Measurements from ENCODE around the gene HINT2.

The HINT2 gene

DNA sequence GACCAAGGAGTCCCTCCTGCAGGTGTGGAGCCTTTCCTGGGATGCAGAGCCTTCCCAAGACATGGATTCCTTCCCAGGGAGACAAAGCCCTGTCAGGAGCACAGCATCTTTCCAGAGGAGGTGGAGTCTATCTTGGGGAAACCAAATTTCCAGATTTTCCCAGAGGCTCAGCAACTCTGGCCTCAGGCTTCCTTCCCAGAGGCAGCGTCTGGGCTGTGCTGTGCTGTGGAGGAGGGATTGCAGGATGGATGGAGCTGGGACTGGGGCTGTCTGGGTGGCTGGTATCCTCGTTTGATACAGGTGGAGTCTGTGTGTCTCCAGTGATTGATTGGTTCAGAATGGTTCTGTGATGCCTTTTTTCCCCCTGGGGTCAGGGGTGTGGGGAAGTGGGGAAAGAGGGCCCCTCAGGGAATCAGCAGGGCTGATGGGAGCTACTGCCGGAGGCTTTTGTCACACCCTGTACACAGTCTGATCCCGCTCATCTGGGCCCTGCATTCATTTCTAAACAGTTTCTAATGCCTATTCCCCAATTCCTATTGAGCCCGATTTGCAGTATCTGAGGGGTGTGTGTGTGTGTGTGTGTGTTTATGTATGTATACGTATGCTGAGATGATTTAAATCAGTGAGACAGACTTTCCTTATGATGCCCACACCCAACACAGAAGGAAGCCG is 39.4 kb upstream of the HINT2 start:
- TF ChIP-seq, protein P1, sequence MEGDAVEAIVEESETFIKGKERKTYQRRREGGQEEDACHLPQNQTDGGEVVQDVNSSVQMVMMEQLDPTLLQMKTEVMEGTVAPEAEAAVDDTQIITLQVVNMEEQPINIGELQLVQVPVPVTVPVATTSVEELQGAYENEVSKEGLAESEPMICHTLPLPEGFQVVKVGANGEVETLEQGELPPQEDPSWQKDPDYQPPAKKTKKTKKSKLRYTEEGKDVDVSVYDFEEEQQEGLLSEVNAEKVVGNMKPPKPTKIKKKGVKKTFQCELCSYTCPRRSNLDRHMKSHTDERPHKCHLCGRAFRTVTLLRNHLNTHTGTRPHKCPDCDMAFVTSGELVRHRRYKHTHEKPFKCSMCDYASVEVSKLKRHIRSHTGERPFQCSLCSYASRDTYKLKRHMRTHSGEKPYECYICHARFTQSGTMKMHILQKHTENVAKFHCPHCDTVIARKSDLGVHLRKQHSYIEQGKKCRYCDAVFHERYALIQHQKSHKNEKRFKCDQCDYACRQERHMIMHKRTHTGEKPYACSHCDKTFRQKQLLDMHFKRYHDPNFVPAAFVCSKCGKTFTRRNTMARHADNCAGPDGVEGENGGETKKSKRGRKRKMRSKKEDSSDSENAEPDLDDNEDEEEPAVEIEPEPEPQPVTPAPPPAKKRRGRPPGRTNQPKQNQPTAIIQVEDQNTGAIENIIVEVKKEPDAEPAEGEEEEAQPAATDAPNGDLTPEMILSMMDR (IDR thresholded peaks at IDR 0.05; ENCODE audit: low read depth, low read length, poor library complexity, severe bottlenecking), result no peak
- TF ChIP-seq EZH2phosphoT487 (IDR thresholded peaks at IDR 0.05; ENCODE audit: borderline replicate concordance, low read length), result no peak
- no peaks in the 10 kb centered on the region for H3K4me1 ChIP-seq (ENCODE audit: control insufficient read depth, low read length)
- no peak overlapping the region for H3K4me2 ChIP-seq (ENCODE audit: low read length)
- H4K20me1 ChIP-seq (ENCODE audit: control insufficient read depth, insufficient read depth, low read depth, low read length), result no peaks in the 10 kb centered on the region
- no peaks in the 10 kb centered on the region for H3K36me3 ChIP-seq (ENCODE audit: control insufficient read depth, low read length)
- no peaks in the 10 kb centered on the region for H3K79me2 ChIP-seq (ENCODE audit: control insufficient read depth, low read length)
- H3K27ac ChIP-seq (ENCODE audit: low read depth, low read length), result no peak overlapping the region
- H3K9me3 ChIP-seq (ENCODE audit: control insufficient read depth, insufficient read depth, low read length), result no peaks in the 10 kb centered on the region
- no peak overlapping the region for H3K4me3 ChIP-seq (ENCODE audit: low read length)
- peaks cover 9% of the 10 kb centered on the region; the same call in 1 of the 2 replicates for H3K27me3 ChIP-seq (ENCODE audit: control insufficient read depth, low read length)
- no peaks in the 10 kb centered on the region for H3K9me2 ChIP-seq (replicated peaks; ENCODE audit: control insufficient read depth, low read length)
- H3F3A ChIP-seq (ENCODE audit: control insufficient read depth, insufficient read depth), result no peaks in the 10 kb centered on the region

DNA sequence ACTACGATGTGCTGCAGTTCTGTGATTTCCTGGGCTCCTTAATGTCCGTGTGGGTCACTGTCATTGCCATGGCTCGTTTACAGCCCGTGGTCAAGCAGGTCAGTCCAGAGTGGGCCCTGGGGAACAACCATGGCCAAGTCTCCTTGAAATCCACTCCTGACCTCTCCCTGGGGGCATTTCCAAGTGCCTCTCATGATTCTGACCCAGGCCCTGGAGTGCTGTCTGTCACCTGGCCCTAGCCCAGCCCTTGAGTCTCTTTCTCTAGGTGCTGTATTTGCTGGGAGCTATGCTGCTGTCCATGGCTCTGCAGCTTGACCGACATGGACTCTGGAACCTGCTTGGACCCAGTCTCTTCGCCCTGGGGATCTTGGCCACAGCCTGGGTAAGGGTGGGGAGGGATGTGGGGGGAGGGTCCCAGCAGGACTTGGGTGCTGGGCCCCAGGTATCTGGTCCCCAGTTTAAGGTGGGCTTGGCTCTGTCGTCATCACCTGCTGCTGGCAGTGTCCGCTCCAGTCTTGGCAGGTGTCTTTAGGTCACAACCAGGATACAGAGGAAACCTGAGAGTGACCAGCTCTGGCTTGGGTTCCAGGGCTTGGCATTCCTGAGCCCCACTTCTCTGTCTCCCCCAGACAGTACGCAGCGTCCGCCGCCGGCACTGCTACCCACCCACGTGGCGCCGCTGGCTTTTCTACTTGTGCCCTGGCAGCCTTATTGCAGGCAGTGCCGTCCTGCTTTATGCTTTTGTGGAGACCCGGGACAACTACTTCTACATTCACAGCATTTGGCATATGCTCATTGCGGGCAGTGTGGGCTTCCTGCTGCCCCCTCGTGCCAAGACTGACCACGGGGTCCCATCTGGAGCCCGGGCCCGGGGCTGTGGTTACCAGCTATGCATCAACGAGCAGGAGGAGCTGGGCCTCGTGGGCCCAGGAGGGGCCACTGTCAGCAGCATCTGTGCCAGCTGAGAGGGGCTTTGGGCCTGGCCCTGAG is 38.3 kb upstream of the HINT2 start:
- TF ChIP-seq EZH2phosphoT487 (IDR thresholded peaks at IDR 0.05; ENCODE audit: borderline replicate concordance, low read length), result no peak
- TF ChIP-seq, protein P1 (IDR thresholded peaks at IDR 0.05; ENCODE audit: low read depth, low read length, poor library complexity, severe bottlenecking), result no peak
- Histone ChIP-seq H3K27me3 (ENCODE audit: control insufficient read depth, low read length) (peaks cover 9% of the 10 kb centered on the region; the same call in 1 of the 2 replicates), H3K36me3 (ENCODE audit: control insufficient read depth, low read length) (no peaks in the 10 kb centered on the region), H3K9me2 (replicated peaks; ENCODE audit: control insufficient read depth, low read length) (no peaks in the 10 kb centered on the region), H3K9me3 (ENCODE audit: control insufficient read depth, insufficient read depth, low read length) (no peaks in the 10 kb centered on the region), H3K27ac (ENCODE audit: low read depth, low read length) (no peak overlapping the region), H4K20me1 (ENCODE audit: control insufficient read depth, insufficient read depth, low read depth, low read length) (no peaks in the 10 kb centered on the region), H3K4me1 (ENCODE audit: control insufficient read depth, low read length) (peaks cover 3% of the 10 kb centered on the region), H3K4me2 (ENCODE audit: low read length) (no peak overlapping the region), H3K79me2 (ENCODE audit: control insufficient read depth, low read length) (no peaks in the 10 kb centered on the region), H3F3A (ENCODE audit: control insufficient read depth, insufficient read depth) (no peaks in the 10 kb centered on the region), H3K4me3 (ENCODE audit: low read length) (no peak overlapping the region)

DNA sequence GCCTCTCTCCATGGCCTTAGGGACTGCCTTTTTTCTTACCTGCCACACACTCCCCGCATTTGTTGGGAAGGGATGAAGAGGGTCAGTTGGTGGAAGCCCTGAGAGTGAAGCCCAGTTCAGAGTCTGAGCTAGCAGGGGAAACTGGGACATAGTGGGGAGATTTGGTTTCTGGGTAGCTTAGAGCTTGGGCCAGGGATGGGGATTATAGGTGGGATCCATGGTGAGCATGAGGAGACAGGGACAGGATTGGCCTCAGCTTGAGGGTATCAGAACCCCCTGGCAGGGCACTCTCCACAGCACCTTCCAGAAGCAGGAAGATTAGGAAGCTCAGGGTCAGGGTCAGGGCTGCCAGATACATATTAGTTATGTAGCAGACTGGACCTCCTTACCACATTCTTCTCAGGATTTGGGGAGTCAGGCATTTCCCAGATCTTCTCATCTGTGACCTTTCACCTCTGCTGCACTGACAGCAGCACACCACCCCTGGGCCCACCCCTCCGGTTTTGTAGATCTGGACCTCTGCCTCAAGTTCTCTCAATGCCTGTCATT is 37.5 kb upstream of the HINT2 start:
- peaks cover 9% of the 10 kb centered on the region; the same call in 1 of the 2 replicates for H3K27me3 ChIP-seq (ENCODE audit: control insufficient read depth, low read length)
- H3F3A ChIP-seq (ENCODE audit: control insufficient read depth, insufficient read depth), result no peaks in the 10 kb centered on the region
- no peaks in the 10 kb centered on the region for H3K9me3 ChIP-seq (ENCODE audit: control insufficient read depth, insufficient read depth, low read length)
- H3K4me3 ChIP-seq (ENCODE audit: low read length), result no peak overlapping the region
- H3K79me2 ChIP-seq (ENCODE audit: control insufficient read depth, low read length), result no peaks in the 10 kb centered on the region
- H3K4me1 ChIP-seq (ENCODE audit: control insufficient read depth, low read length), result peaks cover 9% of the 10 kb centered on the region
- no peaks in the 10 kb centered on the region for H3K36me3 ChIP-seq (ENCODE audit: control insufficient read depth, low read length)
- H3K27ac ChIP-seq (ENCODE audit: low read depth, low read length), result no peak overlapping the region
- TF ChIP-seq, protein P1 (IDR thresholded peaks at IDR 0.05; ENCODE audit: low read depth, low read length, poor library complexity, severe bottlenecking), result no peak
- TF ChIP-seq EZH2phosphoT487 (IDR thresholded peaks at IDR 0.05; ENCODE audit: borderline replicate concordance, low read length), result no peak
- H3K4me2 ChIP-seq (ENCODE audit: low read length), result no peak overlapping the region
- no peaks in the 10 kb centered on the region for H3K9me2 ChIP-seq (replicated peaks; ENCODE audit: control insufficient read depth, low read length)
- no peaks in the 10 kb centered on the region for H4K20me1 ChIP-seq (ENCODE audit: control insufficient read depth, insufficient read depth, low read depth, low read length)
